Fibroblast of skin of back (primary cell): ENCODE measurements around the gene BMPR1B.
A peak's percentile ranks its signal among the peaks of the same experiment; 100 is the strongest.
"Not testable (repeated sequence)": the region's sequence is repeated elsewhere in the genome, so short reads cannot be mapped to it uniquely, and the experiment has no call there.

Experiments
- DNase-seq: peaks from one replicate; pipeline ENCODE4 v3.0.0-alpha.2; 2013

Gene BMPR1B

GRCh38 chr4:95093936-95094929 lies 336.5 kb downstream of the BMPR1B start:
- DNase-seq: no peak

- DNase-seq: peak; percentile 67
Measured at GRCh38 chr4:95095348-95095974, 337.7 kb downstream of the BMPR1B start.

GRCh38 chr4:95102162-95102790 lies 344.5 kb downstream of the BMPR1B start:
- DNase-seq: no peak

DNA sequence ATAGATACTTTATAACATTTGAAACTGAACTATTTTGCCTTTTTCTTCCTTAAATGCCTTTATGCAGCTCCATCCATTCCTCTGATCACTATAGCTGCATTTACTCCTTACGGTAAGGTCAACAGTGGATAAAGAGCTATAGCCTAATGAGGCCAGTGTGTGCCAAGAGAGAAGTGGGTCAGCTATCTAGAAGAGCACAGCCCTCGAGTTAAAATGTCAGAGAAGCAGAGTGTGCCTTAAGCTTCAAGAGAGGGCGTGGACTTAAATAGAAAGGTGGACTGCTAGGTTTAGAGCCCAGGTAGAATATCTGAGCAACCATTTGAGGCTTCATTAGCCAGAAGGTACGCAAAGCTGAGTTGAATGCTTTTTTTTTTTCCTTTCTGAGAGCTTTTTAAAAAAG lies 347.4 kb downstream of the BMPR1B start:
- DNase-seq: no peak

- DNase-seq: no peak
Measured at GRCh38 chr4:95105983-95106382, 348.2 kb downstream of the BMPR1B start.

DNA sequence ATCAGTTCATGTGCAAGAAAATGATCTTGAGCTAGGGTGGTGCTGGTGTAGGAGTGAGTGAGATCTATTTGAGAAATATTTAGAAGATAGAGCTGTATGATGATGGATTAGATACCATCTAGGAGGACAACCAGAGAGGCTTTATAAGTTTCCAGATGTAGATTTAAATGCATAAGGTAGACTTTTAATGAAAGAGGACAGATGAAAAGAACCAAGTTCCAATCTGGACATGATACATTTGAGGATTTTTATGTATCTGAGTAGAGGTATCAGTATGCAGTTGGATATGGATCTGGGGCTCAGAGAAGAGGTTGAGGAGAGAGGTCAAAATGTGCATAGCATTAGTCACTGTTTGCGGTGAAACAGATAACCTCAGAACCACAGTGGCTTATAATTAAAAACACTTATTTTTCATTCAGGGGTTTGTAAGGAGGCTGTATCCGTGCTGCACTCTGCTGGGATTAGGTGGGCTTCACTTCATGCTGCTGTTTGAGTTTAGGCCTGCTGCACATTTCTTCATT lies 348.7 kb downstream of the BMPR1B start:
- DNase-seq: peak; percentile 50

GRCh38 chr4:95107004-95107403 lies 349.2 kb downstream of the BMPR1B start:
- DNase-seq: no peak

DNA sequence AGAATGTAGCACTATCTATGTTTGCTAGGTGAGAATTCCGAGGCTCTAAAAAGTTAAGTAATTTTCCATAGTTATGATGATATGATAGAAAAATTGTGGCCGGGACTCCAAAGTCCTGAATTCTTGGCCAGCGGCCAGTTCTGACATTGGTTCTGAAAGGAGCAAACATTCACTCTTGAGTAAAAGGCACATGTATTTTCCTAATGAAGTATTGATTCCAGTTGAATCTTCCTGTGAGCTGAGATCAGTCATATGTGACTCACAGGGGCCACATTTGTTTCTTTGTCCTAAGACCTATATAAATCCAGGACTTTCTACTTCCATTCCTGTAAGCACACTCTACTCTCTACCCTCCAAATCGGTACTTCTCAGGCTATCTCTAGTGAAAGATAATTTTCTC lies 349.9 kb downstream of the BMPR1B start:
- peak; percentile 74 for DNase-seq

- DNase-seq: peak; percentile 39
Measured at GRCh38 chr4:95108883-95109421, 351.2 kb downstream of the BMPR1B start.

- no peak for DNase-seq
Measured at GRCh38 chr4:95114521-95114920, 356.8 kb downstream of the BMPR1B start.

DNA sequence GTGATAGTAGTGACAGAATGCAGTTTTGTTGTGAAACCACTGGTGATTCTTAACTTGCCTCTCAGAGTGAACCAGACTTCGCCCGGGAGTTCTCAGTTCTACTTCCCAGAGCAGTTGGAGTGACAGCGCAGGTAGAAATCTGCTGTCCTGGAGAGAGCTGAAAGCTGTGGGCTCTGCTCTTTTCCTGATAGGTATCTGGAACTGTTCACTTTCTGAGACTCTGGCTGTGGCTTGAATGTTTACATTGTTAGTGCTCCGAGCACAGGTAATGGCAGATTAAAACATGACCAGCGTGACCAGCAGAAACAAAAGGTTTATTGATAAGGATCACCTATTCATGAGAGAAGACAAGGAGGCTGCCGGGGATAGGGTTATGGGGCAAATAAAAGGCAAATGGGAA lies 360.7 kb downstream of the BMPR1B start:
- no peak for DNase-seq

DNA sequence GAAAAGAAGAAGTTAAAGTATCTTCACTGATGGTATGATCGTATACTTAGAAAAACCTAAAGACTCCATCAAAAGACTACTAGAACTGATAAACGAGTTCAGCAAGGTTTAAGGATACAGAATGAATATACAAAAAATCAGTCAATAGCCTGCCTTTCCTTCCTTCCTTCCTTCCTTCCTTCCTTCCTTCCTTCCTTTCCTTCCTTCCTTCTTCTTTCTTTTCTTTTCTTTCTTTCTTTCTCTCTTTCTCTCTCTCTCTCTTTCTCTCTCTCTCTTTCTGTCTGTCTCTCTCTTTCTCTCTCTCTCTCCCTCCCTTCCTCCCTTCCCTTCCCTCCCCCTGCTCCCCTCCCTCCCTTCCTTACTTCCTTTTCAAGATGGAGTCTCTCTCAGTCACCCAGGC lies 362.7 kb downstream of the BMPR1B start:
- no peak for DNase-seq

DNA sequence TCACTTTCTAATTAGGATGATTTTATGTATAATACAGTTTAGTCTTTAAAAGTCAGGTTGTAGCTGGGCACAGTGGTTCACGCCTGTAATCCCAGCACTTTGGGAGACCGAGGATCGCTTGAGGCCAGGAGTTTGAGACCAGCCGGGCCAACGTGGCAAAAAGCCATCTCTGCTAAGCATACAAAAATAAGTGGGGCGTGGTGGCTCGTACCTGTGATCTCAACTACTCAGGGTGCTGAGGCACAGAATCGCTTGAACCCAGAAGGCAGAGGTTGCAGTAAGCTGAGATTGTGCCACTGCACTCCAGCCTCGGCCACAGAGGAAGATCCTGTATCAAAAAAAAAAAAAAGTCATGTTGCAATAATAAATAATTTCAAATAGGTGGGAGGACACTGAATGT lies 364.2 kb downstream of the BMPR1B start:
- no peak for DNase-seq

DNA sequence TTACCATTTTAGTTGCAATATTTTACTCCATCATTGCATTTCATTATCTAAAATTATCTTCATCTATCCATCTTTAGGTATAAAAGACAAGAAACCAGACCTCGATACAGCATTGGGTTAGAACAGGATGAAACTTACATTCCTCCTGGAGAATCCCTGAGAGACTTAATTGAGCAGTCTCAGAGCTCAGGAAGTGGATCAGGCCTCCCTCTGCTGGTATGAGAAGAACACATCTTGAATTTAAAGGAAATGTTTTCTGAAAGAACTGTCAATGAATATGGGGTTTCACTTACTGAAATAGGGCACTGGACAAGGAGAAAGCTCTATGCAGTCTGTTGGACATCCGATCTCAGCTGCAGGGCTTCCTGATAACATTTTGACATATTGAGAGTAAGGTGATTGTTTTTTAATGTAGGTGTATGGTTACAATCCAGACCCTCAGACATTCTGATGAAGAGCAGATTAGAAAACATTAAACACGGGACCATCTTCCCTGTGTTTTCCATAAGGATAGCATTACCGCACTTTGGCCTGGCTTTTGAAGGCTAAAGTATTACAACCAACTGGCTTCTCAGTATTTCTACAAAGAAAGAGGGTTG lies 367.2 kb downstream of the BMPR1B start:
- peak; percentile 77 for DNase-seq

- DNase-seq: peak; percentile 38
Measured at GRCh38 chr4:95129031-95129430, 371.3 kb downstream of the BMPR1B start.

DNA sequence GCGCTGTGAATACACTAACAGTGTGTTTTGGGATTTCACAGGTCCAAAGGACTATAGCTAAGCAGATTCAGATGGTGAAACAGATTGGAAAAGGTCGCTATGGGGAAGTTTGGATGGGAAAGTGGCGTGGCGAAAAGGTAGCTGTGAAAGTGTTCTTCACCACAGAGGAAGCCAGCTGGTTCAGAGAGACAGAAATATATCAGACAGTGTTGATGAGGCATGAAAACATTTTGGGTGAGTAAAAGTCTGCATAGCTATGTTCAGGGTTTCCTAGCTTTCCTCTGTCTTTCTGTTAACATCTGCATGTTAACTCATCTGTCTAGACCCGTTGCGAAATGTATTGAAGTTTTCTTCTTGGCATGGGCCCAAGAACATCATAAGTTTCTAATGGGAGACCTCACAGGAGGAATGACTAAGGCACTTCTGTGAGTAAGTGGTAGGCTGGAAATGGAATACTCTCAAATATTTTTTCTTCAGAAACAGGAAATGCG lies 372.1 kb downstream of the BMPR1B start:
- peak; percentile 100 for DNase-seq

DNA sequence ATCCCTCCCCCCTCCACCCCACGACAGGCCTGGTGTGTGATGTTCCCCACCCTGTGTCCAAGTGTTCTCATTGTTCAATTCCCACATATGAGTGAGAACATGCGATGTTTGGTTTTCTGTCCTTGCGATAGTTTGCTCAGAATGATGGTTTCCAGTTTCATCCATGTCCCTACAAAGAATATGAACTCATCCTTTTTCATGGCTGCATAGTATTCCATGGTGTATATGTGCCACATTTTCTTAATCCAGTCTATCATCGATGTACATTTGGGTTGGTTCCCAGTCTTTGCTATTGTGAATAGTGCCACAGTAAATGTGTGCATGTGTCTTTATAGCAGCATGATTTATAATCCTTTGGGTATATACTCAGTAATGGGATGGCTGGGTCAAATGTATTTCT lies 376.3 kb downstream of the BMPR1B start:
- not testable (repeated sequence) for DNase-seq

DNA sequence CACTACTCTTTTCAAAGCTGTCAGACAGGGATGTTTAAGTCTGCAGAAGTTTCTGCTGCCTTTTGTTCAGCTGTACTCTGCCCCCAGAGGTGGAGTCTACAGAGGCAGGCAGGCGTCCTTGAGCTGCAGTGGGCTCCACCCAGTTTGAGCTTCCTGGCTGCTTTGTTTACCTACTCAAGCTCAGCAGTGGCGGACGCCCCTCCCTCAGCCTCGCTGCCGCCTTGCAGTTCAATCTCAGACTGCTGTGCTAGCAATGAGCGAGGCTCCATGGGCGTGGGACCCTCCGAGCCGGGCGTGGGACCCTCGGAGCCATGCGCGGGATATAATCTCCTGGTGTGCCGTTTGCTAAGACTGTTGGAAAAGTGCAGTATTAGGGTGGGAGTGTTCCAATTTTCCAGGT lies 381.7 kb downstream of the BMPR1B start:
- not testable (repeated sequence) for DNase-seq

DNA sequence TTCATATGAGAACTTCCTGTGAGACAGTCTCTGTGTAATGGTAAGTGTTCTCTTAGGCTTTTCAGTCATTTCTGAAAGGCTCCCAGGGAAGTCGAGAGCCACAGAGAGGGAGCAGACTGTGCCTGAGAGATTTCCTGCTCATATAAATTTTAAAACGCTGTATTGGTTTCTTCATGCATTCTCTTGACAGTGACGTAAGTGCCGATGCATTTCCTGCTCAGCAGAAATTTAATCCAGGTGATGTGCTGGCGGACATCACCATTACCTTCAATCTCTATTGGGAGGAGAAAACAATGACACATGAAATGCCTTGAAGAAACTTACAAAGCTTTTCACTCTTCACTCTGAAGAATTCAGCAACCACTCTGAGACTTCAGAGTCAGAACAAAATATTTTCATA lies 383.6 kb downstream of the BMPR1B start:
- DNase-seq: peak; percentile 39

- no peak for DNase-seq
Measured at GRCh38 chr4:95142932-95143331, 385.2 kb downstream of the BMPR1B start.

- no peak for DNase-seq
Measured at GRCh38 chr4:95151255-95151654, 393.5 kb downstream of the BMPR1B start.

DNA sequence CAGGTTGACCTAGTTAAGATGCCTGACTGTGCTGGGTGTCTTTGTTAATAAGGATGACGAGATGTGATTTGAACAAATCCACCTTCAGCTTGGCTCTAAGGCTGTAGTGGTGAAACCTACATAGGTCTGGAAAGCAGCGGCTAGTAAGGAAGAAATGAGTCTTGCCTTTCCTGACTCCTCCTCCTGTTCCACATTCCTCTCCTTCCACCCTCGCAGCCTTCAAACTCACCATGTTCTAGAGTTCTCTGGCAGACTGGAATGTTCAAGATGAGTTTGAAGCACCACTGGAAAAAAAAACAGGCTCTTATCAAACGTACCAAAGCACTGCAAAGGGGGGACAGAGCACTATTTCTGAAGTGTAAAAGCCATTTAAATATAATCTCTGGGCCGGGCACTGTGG lies 395.4 kb downstream of the BMPR1B start:
- peak; percentile 33 for DNase-seq
